HG03066 (cell line): ENCODE data around the gene LARGE1.
"Not testable (repeated sequence)": the region's sequence is repeated elsewhere in the genome, so short reads cannot be mapped to it uniquely, and the experiment has no call there.

Experiments used
- ATAC-seq: cut with Tn5 transposase; IDR thresholded peaks from one replicate; pipeline ENCODE4 v1.9.1; 2021; ENCODE audit warnings: low read depth; ENCODE audit not compliant: unreplicated experiment

LARGE1 gene

GRCh38 chr22:33400061-33400840 lies 520.0 kb downstream of the LARGE1 start:
- no peak for ATAC-seq

GRCh38 chr22:33397381-33397907 lies 522.8 kb downstream of the LARGE1 start:
- no peak for ATAC-seq

- no peak for ATAC-seq
These were observed 526.8 kb downstream of the LARGE1 start for GRCh38 chr22:33393432-33393831.

- ATAC-seq: no peak
These were observed 529.0 kb downstream of the LARGE1 start for GRCh38 chr22:33391298-33391697.

GRCh38 chr22:33389936-33390335 lies 530.3 kb downstream of the LARGE1 start:
- ATAC-seq: no peak

- no peak for ATAC-seq
These were observed 534.0 kb downstream of the LARGE1 start for GRCh38 chr22:33386270-33386669.

- no peak for ATAC-seq
These were observed 534.7 kb downstream of the LARGE1 start for GRCh38 chr22:33385611-33386010.

GRCh38 chr22:33382436-33382835 lies 537.8 kb downstream of the LARGE1 start:
- no peak for ATAC-seq

GRCh38 chr22:33381531-33382406 lies 538.5 kb downstream of the LARGE1 start:
- no peak for ATAC-seq

GRCh38 chr22:33380789-33381530 lies 539.3 kb downstream of the LARGE1 start:
- no peak for ATAC-seq

GRCh38 chr22:33379836-33380235 lies 540.4 kb downstream of the LARGE1 start:
- ATAC-seq: no peak

- ATAC-seq: no peak
These were observed 547.4 kb downstream of the LARGE1 start for GRCh38 chr22:33372875-33373274.

- not testable (repeated sequence) for ATAC-seq
These were observed 557.0 kb downstream of the LARGE1 start for GRCh38 chr22:33363256-33363655.

- ATAC-seq: no peak
These were observed 557.6 kb downstream of the LARGE1 start for GRCh38 chr22:33362702-33363101.

GRCh38 chr22:33361581-33361980 lies 558.7 kb downstream of the LARGE1 start:
- ATAC-seq: no peak

- ATAC-seq: no peak
These were observed 562.3 kb downstream of the LARGE1 start for GRCh38 chr22:33357981-33358399.

- ATAC-seq: no peak
These were observed 565.3 kb downstream of the LARGE1 start for GRCh38 chr22:33354928-33355327.

GRCh38 chr22:33353502-33353901 lies 566.8 kb downstream of the LARGE1 start:
- no peak for ATAC-seq

GRCh38 chr22:33352768-33353167 lies 567.5 kb downstream of the LARGE1 start:
- no peak for ATAC-seq

GRCh38 chr22:33350961-33351360 lies 569.3 kb downstream of the LARGE1 start:
- no peak for ATAC-seq

- no peak for ATAC-seq
These were observed 569.8 kb downstream of the LARGE1 start for GRCh38 chr22:33350491-33350890.
